OCI-LY1 (cell line): ENCODE results near the gene REEP6.

Source experiments
- EZH2 ChIP-seq: fragments of 200-600 bp; sonication (generic), shearing (Covaris generic); IDR thresholded peaks from 2 replicates; pipeline ENCODE4 v1.8.0; 2017; ENCODE audit warnings: borderline replicate concordance, mixed run types, mild to moderate bottlenecking, antibody characterized with exemption, low read length, moderate library complexity, mixed read lengths
- TF ChIP-seq, protein P1 (sequence below): fragments of 200-600 bp; sonication (generic), shearing (Covaris generic); IDR thresholded peaks from 2 replicates; pipeline ENCODE4 v1.5.1; 2017; ENCODE audit warnings: mild to moderate bottlenecking, antibody characterized with exemption, low read length, moderate library complexity, mixed read lengths

DNA sequence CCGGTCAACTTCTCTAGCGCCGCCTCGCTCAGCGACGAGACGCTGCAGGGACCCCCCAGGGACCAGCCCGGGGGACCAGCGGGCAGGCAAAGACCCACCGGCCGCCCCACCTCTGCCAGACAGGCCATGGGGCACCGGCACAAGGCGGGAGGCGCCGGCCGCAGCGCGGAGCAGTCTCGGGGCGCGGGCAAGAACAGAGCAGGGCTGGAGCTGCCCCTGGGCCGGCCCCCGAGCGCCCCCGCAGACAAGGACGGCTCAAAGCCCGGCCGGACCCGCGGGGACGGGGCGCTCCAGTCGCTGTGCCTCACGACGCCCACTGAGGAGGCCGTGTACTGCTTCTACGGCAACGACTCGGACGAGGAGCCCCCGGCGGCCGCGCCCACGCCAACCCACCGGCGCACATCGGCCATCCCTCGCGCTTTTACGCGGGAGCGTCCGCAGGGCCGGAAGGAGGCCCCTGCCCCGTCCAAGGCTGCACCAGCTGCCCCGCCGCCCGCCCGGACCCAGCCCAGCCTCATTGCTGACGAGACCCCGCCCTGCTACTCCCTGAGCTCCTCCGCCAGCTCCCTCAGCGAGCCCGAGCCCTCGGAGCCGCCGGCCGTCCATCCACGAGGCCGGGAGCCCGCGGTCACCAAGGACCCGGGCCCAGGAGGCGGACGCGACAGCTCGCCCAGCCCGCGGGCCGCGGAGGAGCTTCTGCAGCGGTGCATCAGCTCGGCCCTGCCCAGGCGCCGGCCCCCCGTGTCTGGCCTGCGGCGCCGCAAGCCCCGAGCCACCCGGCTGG is 23.3 kb upstream of the REEP6 start:
- TF ChIP-seq, protein P1, sequence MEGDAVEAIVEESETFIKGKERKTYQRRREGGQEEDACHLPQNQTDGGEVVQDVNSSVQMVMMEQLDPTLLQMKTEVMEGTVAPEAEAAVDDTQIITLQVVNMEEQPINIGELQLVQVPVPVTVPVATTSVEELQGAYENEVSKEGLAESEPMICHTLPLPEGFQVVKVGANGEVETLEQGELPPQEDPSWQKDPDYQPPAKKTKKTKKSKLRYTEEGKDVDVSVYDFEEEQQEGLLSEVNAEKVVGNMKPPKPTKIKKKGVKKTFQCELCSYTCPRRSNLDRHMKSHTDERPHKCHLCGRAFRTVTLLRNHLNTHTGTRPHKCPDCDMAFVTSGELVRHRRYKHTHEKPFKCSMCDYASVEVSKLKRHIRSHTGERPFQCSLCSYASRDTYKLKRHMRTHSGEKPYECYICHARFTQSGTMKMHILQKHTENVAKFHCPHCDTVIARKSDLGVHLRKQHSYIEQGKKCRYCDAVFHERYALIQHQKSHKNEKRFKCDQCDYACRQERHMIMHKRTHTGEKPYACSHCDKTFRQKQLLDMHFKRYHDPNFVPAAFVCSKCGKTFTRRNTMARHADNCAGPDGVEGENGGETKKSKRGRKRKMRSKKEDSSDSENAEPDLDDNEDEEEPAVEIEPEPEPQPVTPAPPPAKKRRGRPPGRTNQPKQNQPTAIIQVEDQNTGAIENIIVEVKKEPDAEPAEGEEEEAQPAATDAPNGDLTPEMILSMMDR: no peak
- no peak for TF ChIP-seq EZH2
